ENCODE data around the gene UBQLN4.

UBQLN4 gene

DNA sequence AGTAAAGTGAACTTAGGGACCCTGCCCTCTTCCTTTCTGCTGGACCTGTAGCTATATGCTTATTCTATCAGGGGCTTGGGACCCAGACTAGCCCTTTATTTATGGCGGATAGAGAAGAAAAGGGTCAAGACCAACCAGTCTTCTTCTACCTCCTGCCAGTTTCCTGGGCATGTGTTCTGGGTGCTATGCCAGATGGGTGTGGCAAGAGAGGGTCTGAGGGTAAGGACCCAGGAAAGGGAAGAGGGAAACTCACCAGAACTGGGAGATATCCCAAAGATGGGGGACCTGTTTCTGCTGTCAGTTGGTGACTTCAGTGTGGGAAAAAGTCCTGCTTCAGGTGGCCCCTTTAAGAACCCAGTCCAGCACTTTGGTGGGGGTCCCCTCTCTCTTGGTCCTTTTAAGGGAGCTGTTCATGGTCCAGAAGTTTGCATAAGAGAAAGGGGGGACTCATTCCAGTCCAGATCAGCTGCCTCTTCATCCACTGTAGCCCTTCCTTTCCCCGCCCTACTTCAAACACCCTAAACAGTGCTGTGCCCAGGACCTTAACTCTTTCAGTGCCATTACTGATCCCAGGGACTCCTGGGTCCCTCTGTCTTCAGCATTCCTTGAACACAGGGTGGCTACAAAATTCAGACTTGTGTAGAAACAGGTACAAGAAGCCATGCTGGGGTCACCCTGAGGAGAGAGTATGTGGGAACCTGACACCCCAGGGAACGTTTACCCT lies 51.2 kb downstream of the UBQLN4 start:
- Histone ChIP-seq H3K36me3 (ENCODE audit: control insufficient read depth, low read depth, low read length) (no peaks in the 10 kb centered on the region), H3K4me3 (ENCODE audit: low read length) (no peak overlapping the region), H3K27me3 (ENCODE audit: control insufficient read depth, insufficient read depth, low read length) (no peaks in the 10 kb centered on the region), H3K27ac (ENCODE audit: low read length) (no peak overlapping the region), H3K9ac (ENCODE audit: low read length) (no peak overlapping the region), H3K4me1 (ENCODE audit: control insufficient read depth, low read depth, low read length) (no peaks in the 10 kb centered on the region), H3K9me3 (ENCODE audit: control insufficient read depth, low read depth, low read length) (no peaks in the 10 kb centered on the region)

DNA sequence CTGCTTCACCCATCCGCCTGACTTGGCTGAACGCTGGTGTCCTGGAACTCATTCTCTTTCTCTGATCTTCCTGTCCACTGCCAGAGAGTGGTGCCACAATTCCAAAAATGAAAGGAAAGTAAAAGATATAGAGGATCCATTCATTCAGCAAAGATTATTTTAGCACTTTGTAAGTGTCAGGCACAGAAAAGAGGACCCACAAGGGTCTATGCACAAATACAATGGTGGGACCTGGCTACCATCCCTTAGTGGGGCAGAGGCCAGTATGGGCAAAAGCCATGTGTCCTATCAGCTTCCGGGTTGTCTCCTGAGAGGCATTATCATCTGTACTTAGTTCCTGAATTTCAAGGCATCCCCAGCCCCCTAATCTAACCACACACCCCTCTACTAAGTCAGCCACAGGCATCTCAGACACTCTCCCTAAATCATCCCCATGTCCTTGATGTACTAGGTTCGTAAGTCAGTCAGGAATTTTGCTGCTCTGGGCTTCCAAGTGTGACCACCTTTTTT lies 51.9 kb downstream of the UBQLN4 start:
- H3K9ac ChIP-seq (ENCODE audit: low read length), result no peak overlapping the region
- H3K27ac ChIP-seq (ENCODE audit: low read length), result no peak overlapping the region
- no peaks in the 10 kb centered on the region for H3K9me3 ChIP-seq (ENCODE audit: control insufficient read depth, low read depth, low read length)
- no peaks in the 10 kb centered on the region for H3K27me3 ChIP-seq (ENCODE audit: control insufficient read depth, insufficient read depth, low read length)
- H3K36me3 ChIP-seq (ENCODE audit: control insufficient read depth, low read depth, low read length), result no peaks in the 10 kb centered on the region
- no peaks in the 10 kb centered on the region for H3K4me1 ChIP-seq (ENCODE audit: control insufficient read depth, low read depth, low read length)
- no peak overlapping the region for H3K4me3 ChIP-seq (ENCODE audit: low read length)

DNA sequence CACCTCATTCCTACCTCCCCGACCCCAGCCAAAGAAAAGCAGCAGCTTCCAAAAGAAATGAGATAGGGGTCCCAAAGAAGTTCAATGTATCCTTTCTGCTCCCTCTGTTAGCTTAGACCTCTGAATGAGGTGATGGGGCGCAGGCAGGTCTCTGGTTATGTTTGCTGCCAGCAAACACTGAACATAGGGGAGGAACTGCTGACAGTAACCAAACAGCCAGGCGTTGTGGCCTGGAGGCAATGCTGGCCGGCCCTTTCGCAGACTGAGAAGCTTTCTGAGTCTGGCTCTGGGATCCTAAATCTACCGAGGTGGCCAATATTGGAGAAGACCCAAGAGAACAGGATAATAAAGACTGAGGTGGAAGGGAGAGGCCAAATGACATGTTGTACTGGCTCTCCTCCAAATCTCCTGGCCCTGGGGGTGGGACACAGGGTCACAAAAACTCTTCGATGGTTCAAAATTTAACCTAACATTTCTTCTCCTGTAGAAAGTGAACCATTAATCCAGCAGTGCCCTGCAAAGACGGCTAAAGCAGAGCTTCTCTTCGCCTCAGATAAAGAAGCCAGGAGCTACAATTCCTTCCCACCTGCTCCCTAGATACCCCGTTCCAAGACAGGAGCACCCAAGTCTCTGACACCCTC lies 52.5 kb downstream of the UBQLN4 start:
- H3K4me3 ChIP-seq (ENCODE audit: low read length), result no peak overlapping the region
- H3K9me3 ChIP-seq (ENCODE audit: control insufficient read depth, low read depth, low read length), result no peaks in the 10 kb centered on the region
- H3K27ac ChIP-seq (ENCODE audit: low read length), result no peak overlapping the region
- no peaks in the 10 kb centered on the region for H3K4me1 ChIP-seq (ENCODE audit: control insufficient read depth, low read depth, low read length)
- H3K27me3 ChIP-seq (ENCODE audit: control insufficient read depth, insufficient read depth, low read length), result no peaks in the 10 kb centered on the region
- no peak overlapping the region for H3K9ac ChIP-seq (ENCODE audit: low read length)
- no peaks in the 10 kb centered on the region for H3K36me3 ChIP-seq (ENCODE audit: control insufficient read depth, low read depth, low read length)

DNA sequence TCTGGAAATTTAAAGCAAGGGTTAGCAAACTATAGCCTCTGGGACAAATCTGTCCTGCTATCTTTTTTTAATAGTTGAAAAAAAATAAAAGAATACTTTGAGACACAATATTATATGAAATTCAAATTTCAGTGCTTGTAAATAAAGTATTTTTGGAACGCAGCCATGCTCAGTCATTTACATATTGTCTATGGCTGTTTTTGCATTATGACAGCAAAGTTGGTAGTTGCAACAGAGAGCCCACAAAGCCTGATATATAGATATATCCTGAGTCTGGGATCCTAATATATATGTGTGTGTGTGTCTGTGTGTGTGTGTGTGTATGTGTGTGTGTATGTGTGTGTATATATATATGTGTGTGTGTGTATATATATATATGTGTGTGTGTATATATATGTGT lies 53.6 kb downstream of the UBQLN4 start:
- Histone ChIP-seq H3K36me3 (ENCODE audit: control insufficient read depth, low read depth, low read length) (no peaks in the 10 kb centered on the region), H3K9ac (ENCODE audit: low read length) (no peak overlapping the region), H3K9me3 (ENCODE audit: control insufficient read depth, low read depth, low read length) (no peaks in the 10 kb centered on the region)

DNA sequence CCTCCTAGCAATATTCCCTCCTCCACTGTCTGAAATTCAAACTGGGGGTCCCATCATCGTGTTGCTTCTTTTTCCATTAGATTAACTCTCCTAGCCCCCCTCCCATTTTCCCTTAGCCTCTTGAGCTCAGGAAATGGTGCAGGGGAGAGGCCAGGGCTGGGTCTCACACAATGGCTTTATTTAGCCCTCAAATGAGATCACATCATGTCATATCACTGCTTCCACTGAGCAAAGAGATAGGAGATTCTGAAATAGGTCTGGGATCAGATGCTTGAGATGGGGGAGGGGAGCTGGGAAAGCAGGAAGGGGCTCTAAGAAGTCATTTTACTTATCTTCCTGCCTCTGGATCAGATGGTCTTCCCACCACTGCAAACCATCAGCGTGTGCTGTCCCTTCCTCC lies 57.4 kb downstream of the UBQLN4 start:
- no peak overlapping the region for H3K9ac ChIP-seq (ENCODE audit: low read length)
- H3K27me3 ChIP-seq (ENCODE audit: control insufficient read depth, insufficient read depth, low read length), result no peaks in the 10 kb centered on the region
- H3K9me3 ChIP-seq (ENCODE audit: control insufficient read depth, low read depth, low read length), result no peaks in the 10 kb centered on the region
- no peak overlapping the region for H3K27ac ChIP-seq (ENCODE audit: low read length)
- H3K4me3 ChIP-seq (ENCODE audit: low read length), result no peak overlapping the region
- H3K4me1 ChIP-seq (ENCODE audit: control insufficient read depth, low read depth, low read length), result no peaks in the 10 kb centered on the region
- no peaks in the 10 kb centered on the region for H3K36me3 ChIP-seq (ENCODE audit: control insufficient read depth, low read depth, low read length)

More for the DNA sequence above, 53.6 kb downstream of the UBQLN4 start:
- Histone ChIP-seq H3K27me3 (ENCODE audit: control insufficient read depth, insufficient read depth, low read length) (no peaks in the 10 kb centered on the region), H3K27ac (ENCODE audit: low read length) (no peak overlapping the region), H3K4me3 (ENCODE audit: low read length) (no peak overlapping the region), H3K4me1 (ENCODE audit: control insufficient read depth, low read depth, low read length) (no peaks in the 10 kb centered on the region)

DNA sequence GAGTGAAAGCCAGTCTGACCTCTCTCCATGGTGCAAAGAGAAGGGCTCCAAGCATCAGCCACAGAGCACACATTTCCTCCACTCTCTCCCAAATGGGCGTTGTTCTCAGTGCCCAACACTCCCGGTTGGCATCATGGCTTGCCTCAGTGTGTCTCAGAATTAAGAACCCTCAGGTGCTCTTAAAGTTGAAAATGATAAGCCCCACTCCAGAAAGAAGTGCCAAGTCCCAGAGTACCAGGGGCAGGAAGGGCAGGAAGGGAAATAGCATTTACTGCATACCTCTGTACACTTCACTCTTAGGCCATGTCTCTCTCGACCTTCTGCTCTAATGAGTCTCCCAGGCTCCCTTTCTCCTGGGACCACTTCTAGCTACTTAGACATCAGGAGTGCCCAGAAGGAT lies 60.0 kb downstream of the UBQLN4 start:
- no peak overlapping the region for H3K4me3 ChIP-seq (ENCODE audit: low read length)
- no peak overlapping the region for H3K9ac ChIP-seq (ENCODE audit: low read length)
- H3K9me3 ChIP-seq (ENCODE audit: control insufficient read depth, low read depth, low read length), result no peaks in the 10 kb centered on the region
- H3K27ac ChIP-seq (ENCODE audit: low read length), result no peak overlapping the region
- peaks cover 5% of the 10 kb centered on the region for H3K4me1 ChIP-seq (ENCODE audit: control insufficient read depth, low read depth, low read length)
- no peaks in the 10 kb centered on the region for H3K27me3 ChIP-seq (ENCODE audit: control insufficient read depth, insufficient read depth, low read length)
- no peaks in the 10 kb centered on the region for H3K36me3 ChIP-seq (ENCODE audit: control insufficient read depth, low read depth, low read length)

DNA sequence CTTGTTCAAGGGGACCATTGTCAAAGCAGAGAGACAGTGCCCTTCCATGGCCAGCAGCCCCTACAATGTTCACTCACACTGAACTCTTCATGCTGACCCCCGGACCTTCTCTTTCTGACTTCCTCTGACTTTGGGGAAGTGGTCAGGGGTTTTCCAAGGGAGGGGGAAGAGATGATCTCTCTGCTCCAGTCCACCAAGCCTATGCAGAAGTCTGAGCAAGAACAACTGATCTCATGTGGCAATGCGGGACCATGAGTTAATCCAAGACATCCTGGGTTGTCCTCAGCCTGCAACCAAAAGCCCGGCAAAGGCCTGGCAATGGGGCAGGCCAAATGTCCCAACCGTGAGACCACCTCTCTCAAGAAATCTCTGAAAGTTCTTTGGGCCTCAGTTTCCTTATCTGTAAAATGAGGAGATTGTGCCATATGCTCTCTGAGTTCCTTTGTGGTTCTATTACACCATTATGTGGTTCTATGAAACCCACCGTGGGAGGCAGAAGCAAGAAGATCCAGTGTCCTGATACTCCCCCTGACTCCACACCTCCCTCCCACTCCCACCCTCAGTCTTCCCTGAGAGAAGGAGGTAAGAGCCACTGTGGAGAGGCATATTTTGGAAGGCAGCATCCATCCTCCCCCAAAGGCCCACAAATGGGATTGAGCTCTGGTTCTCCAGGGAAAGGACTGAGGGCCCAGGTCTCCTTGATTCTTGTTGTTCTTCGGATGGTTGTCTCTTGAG lies 63.4 kb downstream of the UBQLN4 start:
- Histone ChIP-seq H3K9me3 (ENCODE audit: control insufficient read depth, low read depth, low read length) (no peaks in the 10 kb centered on the region), H3K36me3 (ENCODE audit: control insufficient read depth, low read depth, low read length) (no peaks in the 10 kb centered on the region), H3K4me1 (ENCODE audit: control insufficient read depth, low read depth, low read length) (peaks cover 7% of the 10 kb centered on the region), H3K9ac (ENCODE audit: low read length) (no peak overlapping the region), H3K4me3 (ENCODE audit: low read length) (no peak overlapping the region), H3K27ac (ENCODE audit: low read length) (no peak overlapping the region), H3K27me3 (ENCODE audit: control insufficient read depth, insufficient read depth, low read length) (no peaks in the 10 kb centered on the region)

DNA sequence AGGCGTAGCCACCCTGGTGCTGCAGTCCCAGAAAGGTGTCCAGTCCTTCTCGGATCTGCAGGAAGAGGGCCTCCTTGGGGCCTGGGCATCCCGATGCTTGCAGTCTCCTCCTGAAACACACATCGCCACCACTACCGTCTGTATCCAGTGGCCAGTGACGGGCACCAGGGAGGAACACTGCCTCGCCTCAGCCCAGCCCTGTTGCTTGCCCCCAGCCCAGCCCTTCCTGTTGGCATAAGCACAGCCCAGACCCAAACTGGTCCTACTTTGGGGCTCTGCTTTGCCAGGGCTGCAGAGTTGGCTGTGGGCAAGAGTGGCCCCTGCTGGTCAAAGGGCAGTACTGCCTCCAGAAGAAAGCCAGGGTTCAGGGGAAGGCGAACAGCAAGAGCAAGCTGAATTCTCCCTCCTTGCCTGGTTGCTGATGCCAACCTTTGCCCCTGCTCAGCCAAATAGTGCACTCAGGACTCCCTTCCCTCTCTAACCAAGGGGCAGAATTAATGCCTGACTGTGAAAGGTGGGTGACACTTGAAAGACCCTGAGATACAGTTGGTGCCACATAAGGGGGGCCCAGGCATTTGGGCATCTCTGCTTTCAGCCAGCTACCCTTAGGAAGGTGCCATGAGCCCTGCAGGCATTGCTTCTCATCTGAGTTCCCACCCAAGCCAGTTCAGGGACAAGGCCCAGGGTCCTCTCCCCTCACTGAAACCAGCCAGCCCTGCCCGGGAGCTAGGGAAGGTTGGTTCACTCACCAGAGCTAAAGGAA lies 64.2 kb downstream of the UBQLN4 start:
- no peak overlapping the region for H3K27ac ChIP-seq (ENCODE audit: low read length)
- no peaks in the 10 kb centered on the region for H3K27me3 ChIP-seq (ENCODE audit: control insufficient read depth, insufficient read depth, low read length)
- H3K9me3 ChIP-seq (ENCODE audit: control insufficient read depth, low read depth, low read length), result no peaks in the 10 kb centered on the region
- peaks cover 7% of the 10 kb centered on the region for H3K4me1 ChIP-seq (ENCODE audit: control insufficient read depth, low read depth, low read length)
- H3K36me3 ChIP-seq (ENCODE audit: control insufficient read depth, low read depth, low read length), result no peaks in the 10 kb centered on the region
- no peak overlapping the region for H3K9ac ChIP-seq (ENCODE audit: low read length)
- no peak overlapping the region for H3K4me3 ChIP-seq (ENCODE audit: low read length)
